Measurements from ENCODE around the gene NOC4L.

DNA sequence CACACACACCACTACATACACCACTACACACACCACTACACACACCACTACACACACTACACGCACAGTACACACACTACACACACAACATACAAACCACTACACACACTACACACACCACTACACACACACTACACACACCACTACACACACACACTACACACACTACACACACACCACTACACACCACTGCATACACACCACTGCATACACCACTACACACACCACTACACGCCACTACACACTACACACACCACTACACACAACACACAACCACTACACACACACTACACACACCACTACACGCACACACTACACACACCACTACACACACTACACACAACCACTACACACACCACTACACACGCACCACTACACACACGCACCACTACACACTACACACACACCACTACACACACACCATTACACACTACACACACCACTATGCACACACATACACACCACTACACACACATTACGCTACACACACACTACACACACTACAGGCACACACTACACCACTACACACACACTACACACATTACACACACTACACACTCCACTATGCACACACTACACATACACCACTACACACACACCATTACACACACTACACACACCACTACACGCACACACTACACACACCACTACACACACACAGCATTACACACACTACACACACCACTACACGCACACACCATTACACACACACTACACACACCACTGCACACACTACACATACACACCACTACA is 12.5 kb downstream of the NOC4L start:
- TF ChIP-seq, protein P1, sequence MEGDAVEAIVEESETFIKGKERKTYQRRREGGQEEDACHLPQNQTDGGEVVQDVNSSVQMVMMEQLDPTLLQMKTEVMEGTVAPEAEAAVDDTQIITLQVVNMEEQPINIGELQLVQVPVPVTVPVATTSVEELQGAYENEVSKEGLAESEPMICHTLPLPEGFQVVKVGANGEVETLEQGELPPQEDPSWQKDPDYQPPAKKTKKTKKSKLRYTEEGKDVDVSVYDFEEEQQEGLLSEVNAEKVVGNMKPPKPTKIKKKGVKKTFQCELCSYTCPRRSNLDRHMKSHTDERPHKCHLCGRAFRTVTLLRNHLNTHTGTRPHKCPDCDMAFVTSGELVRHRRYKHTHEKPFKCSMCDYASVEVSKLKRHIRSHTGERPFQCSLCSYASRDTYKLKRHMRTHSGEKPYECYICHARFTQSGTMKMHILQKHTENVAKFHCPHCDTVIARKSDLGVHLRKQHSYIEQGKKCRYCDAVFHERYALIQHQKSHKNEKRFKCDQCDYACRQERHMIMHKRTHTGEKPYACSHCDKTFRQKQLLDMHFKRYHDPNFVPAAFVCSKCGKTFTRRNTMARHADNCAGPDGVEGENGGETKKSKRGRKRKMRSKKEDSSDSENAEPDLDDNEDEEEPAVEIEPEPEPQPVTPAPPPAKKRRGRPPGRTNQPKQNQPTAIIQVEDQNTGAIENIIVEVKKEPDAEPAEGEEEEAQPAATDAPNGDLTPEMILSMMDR (IDR thresholded peaks at IDR 0.05; ENCODE audit: insufficient read depth, low read length, poor library complexity, severe bottlenecking) = no peak
- TF ChIP-seq EZH2phosphoT487 (conservative IDR thresholded peaks at IDR 0.05; ENCODE audit: low read length) = no peak

Measured in SU-DHL-6 (cell line).